Spleen (tissue), 11 donors: ENCODE data around the gene SCAMP3. TPM values are rescaled to one million over a fixed set of nuclear protein-coding genes. Genes with fewer than 3 reads are reported as not detected.

Source experiments
- DNase-seq: peaks from one replicate; pipeline ENCODE4 v3.0.0-alpha.2; 2020
- H3K27ac ChIP-seq, 8 donors: fragments of 200-600 bp; sonication (generic) in 7 of 8; 1 replicate in 4 of 8; 2 replicates in 4 of 8; pipeline versions ENCODE4 v1.5.0 to v1.8.0; 2016 to 2021; ENCODE audit warnings: inconsistent platforms in 4 of 8, mild to moderate bottlenecking in 4 of 8, moderate library complexity in 1 of 8
- H3K27me3 ChIP-seq, 7 donors: fragments of 200-600 bp; sonication (generic) in 6 of 7; replicated peaks in 1 of 7; 1 replicate in 4 of 7; 2 replicates in 3 of 7; pipeline versions ENCODE4 v1.5.0 to v1.8.0; 2016 to 2021; ENCODE audit warnings: inconsistent platforms in 3 of 7, mild to moderate bottlenecking in 1 of 7
- H3K36me3 ChIP-seq, 6 donors: fragments of 200-600 bp; sonication (generic) in 5 of 6; 1 replicate in 4 of 6; 2 replicates in 2 of 6; pipeline versions ENCODE4 v1.5.0 to v1.8.0; 2016 to 2021; ENCODE audit warnings: inconsistent platforms in 2 of 6
- H3K4me1 ChIP-seq, 6 donors: fragments of 200-600 bp; sonication (generic) in 5 of 6; 1 replicate in 3 of 6; 2 replicates in 3 of 6; pipeline versions ENCODE4 v1.5.0 to v1.8.0; 2016 to 2021; ENCODE audit warnings: inconsistent platforms in 3 of 6
- H3K4me3 ChIP-seq, 8 donors: fragments of 200-600 bp; sonication (generic) in 7 of 8; 1 replicate in 4 of 8; 2 replicates in 4 of 8; pipeline versions ENCODE4 v1.5.0 to v1.8.0; 2016 to 2021; ENCODE audit warnings: inconsistent platforms in 4 of 8, mild to moderate bottlenecking in 4 of 8, moderate library complexity in 2 of 8
- H3K9me3 ChIP-seq, 8 donors: fragments of 200-600 bp; sonication (generic) in 7 of 8; 1 replicate in 4 of 8; 2 replicates in 4 of 8; pipeline versions ENCODE4 v1.5.0 to v1.8.0; 2016 to 2021; ENCODE audit warnings: inconsistent platforms in 4 of 8
- CTCF ChIP-seq, 11 experiments: fragments of 200-600 bp in 7 of 11; fragments of 450-650 bp in 4 of 11; sonication (generic) in 4 of 11; IDR thresholded peaks in 8 of 11; conservative IDR thresholded peaks in 3 of 11; 1 replicate in 7 of 11; 2 replicates in 4 of 11; pipeline versions ENCODE4 v1.4.0 to v1.8.0; 2016 to 2021; ENCODE audit warnings: antibody characterized with exemption in 11 of 11, inconsistent platforms in 4 of 11, mild to moderate bottlenecking in 1 of 11
- POLR2A ChIP-seq, 3 donors: fragments of 450-650 bp; IDR thresholded peaks; one replicate each; pipeline ENCODE4 v1.5.1; 2017; ENCODE audit warnings: antibody characterized with exemption in 3 of 3, mild to moderate bottlenecking in 1 of 3
- POLR2AphosphoS5 ChIP-seq, 3 donors: sonication (generic); formaldehyde crosslinking; IDR thresholded peaks; one replicate each; pipeline ENCODE4 v1.5.1; 2017; ENCODE audit warnings: antibody characterized with exemption in 3 of 3
- WGBS, 5 donors: extraction: QIAGEN DNeasy Blood & Tissue Kit in 3 of 5; methylation state at CpG; one replicate each; pipeline versions ENCODE4 v1.1.5 to v1.1.7; 2013 to 2018; 5-methylcytosine and 5-hydroxymethylcytosine counted together
- intact Hi-C: fragments of 100-400 bp; cut with DNase I; formaldehyde crosslinking; loops from one replicate; pipeline ENCODE4 v1.15.0; 2023; ENCODE audit warnings: low total_unique reads
- polyA plus RNA-seq, 3 donors: library from polyadenylated mRNA; stranded (reverse); fragments of 200-250 nt; gene quantifications; one replicate each; pipeline ENCODE4 v1.2.1, GENCODE V29; 2013
- total RNA-seq, 7 donors: library from RNA; depleted of rRNA in 3 of 7; stranded (reverse); fragments of >200 nt in 3 of 7; fragmentation: NEBNext Ultra II Directional in 4 of 7; extraction: Animal tissue kit (Norgen Biotek cat#: 25700) in 4 of 7; gene quantifications; one replicate each; pipeline versions ENCODE4 v1.1.0 to v1.2.1, GENCODE V29; 2016 to 2021
- donor health status: healthy with polysubstance abuse.
- donor health status: DM: no; HTN: no; CAD: no; lungs with moderate emphysema.
- donor health status: DM: no; HTN: no; CAD: no.
- donor health status: Bipolar disorder and iron deficiency.
- donor health status: healthy.
- donor health status: DM: no; HTN: no; CAD: no.
- donor health status: DM: yes; HTN: yes; CAD: no.

Gene SCAMP3
- total and polyA plus RNA-seq, 10 donors: 46.5 to 59.9 (median 50.8) TPM

DNA sequence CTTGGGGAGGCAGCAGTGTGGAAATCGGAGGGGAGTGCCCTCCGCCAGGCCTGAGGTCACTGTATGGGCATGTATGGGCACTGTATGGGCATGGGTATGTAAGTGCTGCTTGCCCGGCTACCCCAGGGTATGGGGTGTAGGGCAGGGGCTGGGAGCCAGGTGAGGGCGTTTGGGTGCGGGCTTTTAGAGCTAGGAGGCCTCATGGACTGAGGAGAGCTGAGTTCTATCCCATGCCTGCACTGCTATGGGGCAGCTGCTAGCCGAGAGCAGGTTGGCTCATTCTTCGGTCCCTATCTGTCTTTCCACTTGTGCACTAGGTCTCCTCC, 33.7 kb upstream of the SCAMP3 start:
- intact Hi-C loops: no loop called here
- H3K9me3 ChIP-seq: no peaks in the 10 kb centered on the region
- peaks cover 0 to 44% (median 21%) of the 10 kb centered on the region in 7 donors for H3K27me3 ChIP-seq
- no peaks in the 10 kb centered on the region for H3K36me3 ChIP-seq
- peaks cover 0 to 12% (median 3%) of the 10 kb centered on the region in 6 donors for H3K4me1 ChIP-seq
- H3K4me3 ChIP-seq: no peak overlapping the region
- no peak overlapping the region for H3K27ac ChIP-seq
- TF ChIP-seq POLR2A (IDR thresholded peaks at IDR 0.05) (no peak), CTCF (IDR thresholded peaks at IDR 0.05 in 8 of 11, conservative IDR thresholded peaks at IDR 0.05 in 3 of 11) (no peak), POLR2AphosphoS5 (IDR thresholded peaks at IDR 0.05) (no peak)
- 84 to 96% (median 92%) methylated on average over 7 of the region's 7 CpGs for whole genome bisulfite sequencing, 5 donors
- no peak for DNase-seq

DNA sequence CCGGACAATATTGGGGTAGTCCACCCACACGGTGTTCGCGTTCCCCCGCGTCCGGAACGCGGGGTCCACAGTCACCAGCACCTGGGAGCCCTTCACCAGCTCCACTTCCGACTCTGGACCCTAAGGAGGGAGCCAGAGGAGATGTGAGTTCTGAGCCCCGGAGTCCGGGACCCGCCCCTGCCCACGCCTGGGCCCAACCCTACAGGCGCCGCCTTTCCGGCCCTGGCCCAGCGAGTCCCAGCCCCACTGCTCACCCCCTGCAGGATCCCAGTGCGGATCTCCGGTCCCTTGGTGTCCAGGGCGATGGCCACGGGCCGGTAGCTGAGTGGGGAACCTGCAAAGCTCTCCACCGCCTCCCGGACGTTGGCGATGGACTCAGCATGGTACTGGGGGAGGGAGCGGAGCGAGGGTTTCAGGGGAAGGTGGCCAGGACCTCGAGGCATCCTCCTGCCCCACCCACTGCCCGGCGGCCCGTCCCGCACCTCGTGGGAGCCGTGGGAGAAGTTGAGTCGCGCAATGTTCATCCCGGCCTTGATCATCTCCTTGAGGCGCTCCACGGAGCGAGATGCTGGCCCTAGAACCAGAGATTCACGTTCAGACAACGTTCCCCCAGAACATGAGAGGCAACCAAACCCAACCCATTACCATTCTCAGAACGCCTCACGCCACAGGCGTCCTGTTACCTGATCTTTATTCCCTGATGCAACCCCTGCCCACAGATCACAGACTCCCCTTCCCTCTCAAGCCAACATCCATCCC, 33.2 kb upstream of the SCAMP3 start:
- no peaks in the 10 kb centered on the region for H3K9me3 ChIP-seq
- TF ChIP-seq CTCF (IDR thresholded peaks at IDR 0.05 in 8 of 11, conservative IDR thresholded peaks at IDR 0.05 in 3 of 11) (no peak), POLR2A (IDR thresholded peaks at IDR 0.05) (no peak), POLR2AphosphoS5 (IDR thresholded peaks at IDR 0.05) (no peak)
- intact Hi-C loops: no loop called here
- WGBS, 5 donors: 18 to 25% (median 22%) methylated on average over 27 to 47 of the region's 47 CpGs
- H3K36me3 ChIP-seq: no peaks in the 10 kb centered on the region
- DNase-seq: peak; percentile 56
- peak overlapping the region in 3 of 8 donors; percentile 5 to 26 (median 14) for H3K4me3 ChIP-seq
- no peak overlapping the region for H3K27ac ChIP-seq
- H3K27me3 ChIP-seq: peaks cover 0 to 44% (median 21%) of the 10 kb centered on the region in 7 donors
- peaks cover 0 to 12% (median 3%) of the 10 kb centered on the region in 6 donors for H3K4me1 ChIP-seq

- H3K9me3 ChIP-seq: no peaks in the 10 kb centered on the region
- peak; percentile 68 for DNase-seq
- no peak overlapping the region for H3K27ac ChIP-seq
- peaks cover 0 to 12% (median 3%) of the 10 kb centered on the region in 6 donors for H3K4me1 ChIP-seq
- no peaks in the 10 kb centered on the region for H3K36me3 ChIP-seq
- intact Hi-C loops: no loop called here
- peaks cover 0 to 44% (median 21%) of the 10 kb centered on the region in 7 donors for H3K27me3 ChIP-seq
- H3K4me3 ChIP-seq: peak overlapping the region in 3 of 8 donors; percentile 5 to 26 (median 14)
- WGBS, 5 donors: 26 to 44% (median 38%) methylated on average over 29 to 46 of the region's 46 CpGs
- TF ChIP-seq POLR2A (IDR thresholded peaks at IDR 0.05) (no peak), CTCF (IDR thresholded peaks at IDR 0.05 in 8 of 11, conservative IDR thresholded peaks at IDR 0.05 in 3 of 11) (no peak), POLR2AphosphoS5 (IDR thresholded peaks at IDR 0.05) (no peak)
Observed at GRCh38 chr1:155294520-155295182, 32.5 kb upstream of the SCAMP3 start.
